Naive B cell (primary cell): ENCODE measurements around the gene SLC25A41. TPM values are rescaled to one million over a fixed set of nuclear protein-coding genes. Genes with fewer than 3 reads are reported as not detected.

Experiments used
- ATAC-seq, 2 donors: fragments of 150-1000 bp; cut with Tn5 transposase; 2 replicates each; pipeline ENCODE4 v1.10.0; 2021; ENCODE audit warnings: low read depth in 2 of 2, mild to moderate bottlenecking in 2 of 2, moderate library complexity in 2 of 2
- DNase-seq: peaks from one replicate; pipeline ENCODE4 v3.0.0; 2022
- H3K27ac Mint-ChIP-seq, 6 donors: one replicate each; pipeline ENCODE4 v1.8.0; 2020 to 2022; ENCODE audit warnings: mild to moderate bottlenecking in 6 of 6, mixed read lengths in 6 of 6, moderate library complexity in 5 of 6, inconsistent platforms in 2 of 6
- H3K27me3 Mint-ChIP-seq, 3 donors: one replicate each; pipeline ENCODE4 v1.8.0; 2021 to 2022; ENCODE audit warnings: mixed read lengths in 3 of 3, mild to moderate bottlenecking in 1 of 3
- H3K36me3 Mint-ChIP-seq, 2 donors: one replicate each; pipeline ENCODE4 v1.8.0; 2020 to 2022; ENCODE audit warnings: mixed read lengths in 2 of 2, inconsistent platforms in 1 of 2, mild to moderate bottlenecking in 1 of 2
- H3K4me1 Mint-ChIP-seq, 3 donors: one replicate each; pipeline ENCODE4 v1.8.0; 2020 to 2022; ENCODE audit warnings: mixed read lengths in 3 of 3, inconsistent platforms in 1 of 3, mild to moderate bottlenecking in 1 of 3, moderate library complexity in 1 of 3
- H3K4me3 Mint-ChIP-seq, 8 donors: one replicate each; pipeline ENCODE4 v1.8.0; 2020 to 2022; ENCODE audit warnings: mild to moderate bottlenecking in 8 of 8, mixed read lengths in 8 of 8, moderate library complexity in 8 of 8, inconsistent platforms in 2 of 8
- H3K9me3 Mint-ChIP-seq, 7 donors: one replicate each; pipeline ENCODE4 v1.8.0; 2020 to 2022; ENCODE audit warnings: mixed read lengths in 7 of 7, mild to moderate bottlenecking in 5 of 7, inconsistent platforms in 2 of 7, moderate library complexity in 1 of 7
- polyA plus RNA-seq, 6 donors: library from polyadenylated mRNA; unstranded; fragments of 300-500 nt; fragmentation: Illumina TruSeq; gene quantifications; one replicate each; pipeline ENCODE4 v1.2.3, GENCODE V29; 2021; ENCODE audit warnings: low read depth in 6 of 6

SLC25A41 gene
- not detected for polyA plus RNA-seq

- DNase-seq (no peak), ATAC-seq (no peak)
- Mint-ChIP-seq H3K4me1 (peaks cover 0 to 9% (median 5%) of the 10 kb centered on the region in 3 donors), H3K9me3 (peaks cover 0 to 2% (median 0%) of the 10 kb centered on the region in 7 donors), H3K27ac (no peak within 1 kb of the TSS), H3K36me3 (no peaks in the 10 kb centered on the region), H3K27me3 (peaks cover 0 to 15% (median 8%) of the 10 kb centered on the region in 3 donors), H3K4me3 (peak within 1 kb of the TSS in 1 of 8 donors; percentile 15)
Observed at GRCh38 chr19:6433663-6434062, at the start of gene SLC25A41. Gene SLC25A41, minus strand, starts transcription at chr19:6433763. Its CDS starts 70 bp downstream, at chr19:6433693.

GRCh38 chr19:6483235-6483634 is 49.7 kb upstream of the SLC25A41 start:
- Mint-ChIP-seq H3K9me3 (no peaks in the 10 kb centered on the region), H3K4me1 (peaks cover 25 to 29% (median 27%) of the 10 kb centered on the region in 3 donors), H3K27me3 (no peaks in the 10 kb centered on the region), H3K4me3 (peak overlapping the region in 6 of 8 donors; percentile 5 to 77 (median 32)), H3K27ac (peak overlapping the region in 5 of 6 donors; percentile 56 to 98 (median 86)), H3K36me3 (no peaks in the 10 kb centered on the region)
- ATAC-seq, result no peak
- no peak for DNase-seq

GRCh38 chr19:6482343-6482686 is 48.8 kb upstream of the SLC25A41 start:
- no peak for ATAC-seq
- no peak for DNase-seq
- H3K4me3 Mint-ChIP-seq, result peak overlapping the region; percentile 78 to 99 (median 96)

GRCh38 chr19:6481541-6482342 is 48.2 kb upstream of the SLC25A41 start, which contains the start of gene DENND1C:
Gene DENND1C, minus strand, starts transcription at chr19:6481787. Its CDS starts 92 bp downstream, at chr19:6481695.
- Mint-ChIP-seq H3K9me3 (no peaks in the 10 kb centered on the region), H3K36me3 (no peaks in the 10 kb centered on the region), H3K27ac (peak within 1 kb of the TSS; percentile 98 to 99 (median 98)), H3K27me3 (no peaks in the 10 kb centered on the region), H3K4me3 (peak within 1 kb of the TSS; percentile 78 to 99 (median 96)), H3K4me1 (peaks cover 25 to 29% (median 27%) of the 10 kb centered on the region in 3 donors)
- ATAC-seq, result peak; percentile 98 to 99
- DNase-seq, result peak; percentile 69

More at GRCh38 chr19:6482343-6482686, 48.8 kb upstream of the SLC25A41 start:
- Mint-ChIP-seq H3K9me3 (no peaks in the 10 kb centered on the region), H3K4me1 (peaks cover 25 to 29% (median 27%) of the 10 kb centered on the region in 3 donors), H3K36me3 (no peaks in the 10 kb centered on the region), H3K27me3 (no peaks in the 10 kb centered on the region), H3K27ac (peak overlapping the region; percentile 98 to 99 (median 98))

DNA sequence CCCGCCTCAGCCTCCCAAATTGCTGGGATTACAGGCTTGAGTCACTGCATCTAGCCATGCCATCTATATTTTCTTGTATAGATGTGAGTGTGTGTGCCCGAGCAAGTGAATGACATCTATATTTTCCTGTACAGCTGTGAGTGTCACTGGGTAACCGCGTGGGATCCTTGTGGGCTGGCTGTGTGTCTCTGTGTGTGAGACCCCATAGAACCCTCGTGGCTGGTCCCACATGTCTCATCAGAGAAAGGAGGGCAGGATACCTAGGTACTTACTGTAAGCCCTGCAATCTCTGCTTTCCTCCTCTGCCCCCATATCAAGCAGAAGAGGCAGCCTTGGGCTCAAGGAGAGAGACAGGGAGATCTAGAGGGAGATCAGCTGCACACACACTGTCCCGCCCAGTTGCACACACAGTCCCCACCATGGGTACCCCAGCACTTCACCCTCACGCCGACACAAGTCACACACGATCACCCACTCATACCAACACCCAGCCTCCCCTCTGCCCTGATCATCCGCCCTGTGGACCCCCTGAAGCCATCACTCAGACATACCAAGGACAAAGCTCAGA is 47.4 kb upstream of the SLC25A41 start:
- no peak for DNase-seq
- peak; percentile 4 to 5 for ATAC-seq
- Mint-ChIP-seq H3K27ac (peak overlapping the region; percentile 98 to 99 (median 98)), H3K4me1 (peaks cover 25 to 29% (median 27%) of the 10 kb centered on the region in 3 donors), H3K36me3 (no peaks in the 10 kb centered on the region), H3K9me3 (no peaks in the 10 kb centered on the region), H3K4me3 (peak overlapping the region; percentile 78 to 99 (median 96)), H3K27me3 (no peaks in the 10 kb centered on the region)

- no peaks in the 10 kb centered on the region for H3K27me3 Mint-ChIP-seq
- no peaks in the 10 kb centered on the region for H3K9me3 Mint-ChIP-seq
- peak overlapping the region in 3 of 6 donors; percentile 70 to 98 (median 98) for H3K27ac Mint-ChIP-seq
- H3K36me3 Mint-ChIP-seq, result no peaks in the 10 kb centered on the region
- H3K4me1 Mint-ChIP-seq, result peaks cover 25 to 29% (median 27%) of the 10 kb centered on the region in 3 donors
- H3K4me3 Mint-ChIP-seq, result peak overlapping the region; percentile 56 to 99 (median 95)
- no peak for DNase-seq
- ATAC-seq, result no peak
Observed at GRCh38 chr19:6479836-6480398, 46.4 kb upstream of the SLC25A41 start.

- no peaks in the 10 kb centered on the region for H3K36me3 Mint-ChIP-seq
- H3K27me3 Mint-ChIP-seq, result no peaks in the 10 kb centered on the region
- peaks cover 25 to 29% (median 27%) of the 10 kb centered on the region in 3 donors for H3K4me1 Mint-ChIP-seq
- no peaks in the 10 kb centered on the region for H3K9me3 Mint-ChIP-seq
- no peak overlapping the region for H3K4me3 Mint-ChIP-seq
- no peak overlapping the region for H3K27ac Mint-ChIP-seq
- DNase-seq (no peak), ATAC-seq (no peak)
Observed at GRCh38 chr19:6478815-6479214, 45.3 kb upstream of the SLC25A41 start.

- Mint-ChIP-seq H3K27me3 (no peaks in the 10 kb centered on the region), H3K36me3 (no peaks in the 10 kb centered on the region), H3K4me1 (peaks cover 20 to 23% (median 22%) of the 10 kb centered on the region in 3 donors), H3K9me3 (no peaks in the 10 kb centered on the region), H3K27ac (peak overlapping the region in 1 of 6 donors; percentile 63), H3K4me3 (no peak overlapping the region)
- ATAC-seq, result no peak
- no peak for DNase-seq
Observed at GRCh38 chr19:6476896-6477431, 43.4 kb upstream of the SLC25A41 start.

GRCh38 chr19:6476155-6476895 is 42.8 kb upstream of the SLC25A41 start:
- peak; percentile 85 to 89 for ATAC-seq

DNA sequence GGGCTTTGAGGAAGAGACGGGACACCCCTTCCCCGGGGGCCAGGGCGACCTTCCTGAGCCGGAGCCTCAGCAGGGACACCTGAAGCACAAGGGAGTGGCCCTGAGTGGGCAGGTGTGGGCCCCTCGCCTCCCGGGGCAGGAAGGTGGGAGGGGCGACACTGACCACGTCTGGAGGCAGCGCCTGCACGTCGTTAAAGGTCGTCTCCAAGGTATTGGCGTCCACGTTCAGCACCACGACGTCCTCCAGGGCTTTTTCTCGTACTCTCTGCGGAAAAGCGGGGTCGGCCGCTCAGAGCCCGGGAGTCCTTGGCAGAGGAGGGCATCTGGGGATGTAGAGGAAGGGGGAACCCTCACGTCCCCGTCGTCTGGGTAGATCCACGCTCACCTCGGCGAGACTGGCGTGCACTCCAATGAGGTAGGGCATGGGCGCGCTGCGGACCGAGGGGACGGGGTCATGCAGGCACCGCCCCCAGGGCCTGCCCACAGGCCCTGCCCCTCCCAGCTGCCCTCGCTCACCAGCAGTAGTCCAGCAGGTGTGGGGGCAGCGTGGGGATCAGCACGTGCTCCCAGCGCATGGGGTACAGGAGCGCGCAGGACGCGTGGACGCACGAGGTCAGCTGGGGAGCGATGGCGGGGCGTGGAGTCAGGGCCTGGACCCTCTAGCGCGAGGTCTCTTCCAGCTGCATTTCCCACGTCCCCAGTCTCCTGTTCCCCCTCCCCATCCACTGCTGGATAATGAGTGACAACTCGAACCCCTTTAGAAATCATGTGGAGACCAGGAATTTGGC is 42.0 kb upstream of the SLC25A41 start:
- H3K4me1 Mint-ChIP-seq, result peaks cover 7 to 9% (median 8%) of the 10 kb centered on the region in 3 donors
- peak overlapping the region in 1 of 8 donors; percentile 42 for H3K4me3 Mint-ChIP-seq
- DNase-seq (no peak), ATAC-seq (no peak)
- no peak overlapping the region for H3K27ac Mint-ChIP-seq
- H3K36me3 Mint-ChIP-seq, result no peaks in the 10 kb centered on the region
- no peaks in the 10 kb centered on the region for H3K9me3 Mint-ChIP-seq
- no peaks in the 10 kb centered on the region for H3K27me3 Mint-ChIP-seq

More at GRCh38 chr19:6476155-6476895, 42.8 kb upstream of the SLC25A41 start:
- Mint-ChIP-seq H3K27me3 (no peaks in the 10 kb centered on the region), H3K36me3 (no peaks in the 10 kb centered on the region), H3K27ac (peak overlapping the region in 2 of 6 donors; percentile 15 to 76), H3K4me3 (peak overlapping the region in 1 of 8 donors; percentile 51), H3K9me3 (no peaks in the 10 kb centered on the region), H3K4me1 (peaks cover 15 to 17% (median 16%) of the 10 kb centered on the region in 3 donors)
- peak; percentile 40 for DNase-seq

- no peak overlapping the region for H3K27ac Mint-ChIP-seq
- H3K27me3 Mint-ChIP-seq, result no peaks in the 10 kb centered on the region
- DNase-seq, result no peak
- H3K9me3 Mint-ChIP-seq, result no peaks in the 10 kb centered on the region
- H3K4me1 Mint-ChIP-seq, result peaks cover 0 to 2% (median 0%) of the 10 kb centered on the region in 3 donors
- no peak overlapping the region for H3K4me3 Mint-ChIP-seq
- ATAC-seq, result no peak
- peaks cover 0 to 8% of the 10 kb centered on the region in 2 donors for H3K36me3 Mint-ChIP-seq
Observed at GRCh38 chr19:6473647-6474046, 40.1 kb upstream of the SLC25A41 start.

- no peak overlapping the region for H3K4me3 Mint-ChIP-seq
- H3K27ac Mint-ChIP-seq, result peak overlapping the region in 1 of 6 donors; percentile 52
- no peak for DNase-seq
- H3K4me1 Mint-ChIP-seq, result peaks cover 0 to 2% (median 0%) of the 10 kb centered on the region in 3 donors
- H3K27me3 Mint-ChIP-seq, result no peaks in the 10 kb centered on the region
- H3K36me3 Mint-ChIP-seq, result peaks cover 0 to 16% of the 10 kb centered on the region in 2 donors
- ATAC-seq, result no peak
- no peaks in the 10 kb centered on the region for H3K9me3 Mint-ChIP-seq
Observed at GRCh38 chr19:6472713-6473112, 39.1 kb upstream of the SLC25A41 start.
